H9 (cell line): ENCODE results near the gene CPAMD8. TPM values are rescaled to one million over a fixed set of nuclear protein-coding genes. Genes with fewer than 3 reads are reported as not detected.

Source experiments
- DNase-seq: peaks from one replicate; pipeline ENCODE4 v3.0.0-alpha.2; 2017
- H2AFZ ChIP-seq: one replicate; pipeline ENCODE4 v1.6.1; 2013; ENCODE audit warnings: mild to moderate bottlenecking, low read length, control low read depth, moderate library complexity
- H2AK5ac ChIP-seq: 2 replicates; pipeline ENCODE4 v1.6.1; 2013; ENCODE audit warnings: low read length, control low read depth, mixed read lengths; ENCODE audit not compliant: insufficient read length
- H2BK120ac ChIP-seq: one replicate; pipeline ENCODE4 v1.6.1; 2013; ENCODE audit warnings: low read depth, mild to moderate bottlenecking, low read length, control low read depth, inconsistent platforms; ENCODE audit not compliant: poor library complexity, severe bottlenecking
- H2BK12ac ChIP-seq: 2 replicates; pipeline ENCODE4 v1.6.1; 2013; ENCODE audit warnings: low read length, control low read depth, mixed read lengths, low read depth; ENCODE audit not compliant: insufficient read length
- H2BK15ac ChIP-seq: 2 replicates; pipeline ENCODE4 v1.6.1; 2013; ENCODE audit warnings: low read depth, low read length, control low read depth
- H2BK20ac ChIP-seq: one replicate; pipeline ENCODE4 v1.6.1; 2013; ENCODE audit warnings: low read depth, mild to moderate bottlenecking, low read length, control low read depth, inconsistent platforms; ENCODE audit not compliant: poor library complexity, severe bottlenecking
- H2BK5ac ChIP-seq: 2 replicates; pipeline ENCODE4 v1.6.1; 2013; ENCODE audit warnings: low read length, control low read depth, mixed read lengths; ENCODE audit not compliant: insufficient read length
- H3K14ac ChIP-seq: 2 replicates; pipeline ENCODE4 v1.6.1; 2013; ENCODE audit warnings: low read length, control low read depth; ENCODE audit not compliant: insufficient read depth
- H3K18ac ChIP-seq: 2 replicates; pipeline ENCODE4 v1.6.1; 2013; ENCODE audit warnings: low read depth, mild to moderate bottlenecking, mixed read lengths, low read length, control low read depth; ENCODE audit not compliant: insufficient read length
- H3K23ac ChIP-seq: 2 replicates; pipeline ENCODE4 v1.6.1; 2013; ENCODE audit warnings: low read length, control low read depth, mixed read lengths, low read depth; ENCODE audit not compliant: insufficient read length
- H3K23me2 ChIP-seq: 2 replicates; pipeline ENCODE4 v1.6.1; 2013; ENCODE audit warnings: low read depth, mild to moderate bottlenecking, mixed read lengths, low read length, control low read depth; ENCODE audit not compliant: insufficient read length, poor library complexity, severe bottlenecking
- H3K27ac ChIP-seq: 2 replicates; pipeline ENCODE4 v1.5.1; 2013; ENCODE audit warnings: low read length, control low read depth, mixed read lengths, low read depth; ENCODE audit not compliant: insufficient read length
- H3K27me3 ChIP-seq: 2 replicates; pipeline ENCODE4 v1.6.1; 2013; ENCODE audit warnings: low read length, control low read depth, inconsistent platforms; ENCODE audit not compliant: insufficient read depth
- H3K4ac ChIP-seq: 2 replicates; pipeline ENCODE4 v1.6.1; 2013; ENCODE audit warnings: low read depth, mild to moderate bottlenecking, control low read depth, inconsistent platforms, low read length, moderate library complexity
- H3K4me1 ChIP-seq: 2 replicates; pipeline ENCODE4 v1.6.1; 2013; ENCODE audit warnings: low read length, control low read depth, inconsistent platforms; ENCODE audit not compliant: insufficient read depth
- H3K4me2 ChIP-seq: 2 replicates; pipeline ENCODE4 v1.6.1; 2013; ENCODE audit warnings: low read length, control low read depth, mixed read lengths; ENCODE audit not compliant: insufficient read length, insufficient read depth
- H3K56ac ChIP-seq: 2 replicates; pipeline ENCODE4 v1.6.1; 2013; ENCODE audit warnings: low read depth, mild to moderate bottlenecking, mixed read lengths, low read length, control low read depth; ENCODE audit not compliant: insufficient read length
- H3K79me1 ChIP-seq: 2 replicates; pipeline ENCODE4 v1.6.1; 2013; ENCODE audit warnings: low read depth, mild to moderate bottlenecking, moderate library complexity, low read length, control low read depth, inconsistent platforms; ENCODE audit not compliant: insufficient read depth, poor library complexity, severe bottlenecking
- H3K79me2 ChIP-seq: 2 replicates; pipeline ENCODE4 v1.6.1; 2013; ENCODE audit warnings: low read length, control low read depth, inconsistent platforms; ENCODE audit not compliant: insufficient read depth
- H3K9ac ChIP-seq: 2 replicates; pipeline ENCODE4 v1.6.1; 2013; ENCODE audit warnings: low read length, control low read depth, mixed read lengths; ENCODE audit not compliant: insufficient read length; ENCODE audit errors: extremely low read depth
- H3K9me3 ChIP-seq: one replicate; pipeline ENCODE4 v1.6.1; 2013; ENCODE audit warnings: low read depth, low read length, inconsistent platforms; ENCODE audit not compliant: control insufficient read depth
- H3T11ph ChIP-seq: one replicate; pipeline ENCODE4 v1.6.1; 2013; ENCODE audit warnings: mild to moderate bottlenecking, low read length, control low read depth, inconsistent platforms
- H4K20me1 ChIP-seq: one replicate; pipeline ENCODE4 v1.6.1; 2013; ENCODE audit not compliant: control insufficient read depth, insufficient read length, insufficient read depth
- H4K5ac ChIP-seq: 2 replicates; pipeline ENCODE4 v1.6.1; 2013; ENCODE audit warnings: low read depth, mild to moderate bottlenecking, mixed read lengths, low read length, control low read depth; ENCODE audit not compliant: insufficient read length
- H4K8ac ChIP-seq: replicated peaks from 2 replicates; pipeline ENCODE4 v1.6.1; 2013; ENCODE audit warnings: low read length, control low read depth, mixed read lengths, low read depth; ENCODE audit not compliant: insufficient read length
- H4K91ac ChIP-seq: 2 replicates; pipeline ENCODE4 v1.6.1; 2013; ENCODE audit warnings: low read depth, mild to moderate bottlenecking, moderate library complexity, mixed read lengths, low read length, control low read depth; ENCODE audit not compliant: insufficient read length
- H3K27ac Mint-ChIP-seq, 3 experiments: 2 replicates in 2 of 3; 3 replicates in 1 of 3; pipeline ENCODE4 v1.8.0; 2020 to 2021; ENCODE audit warnings: mixed read lengths in 3 of 3, mild to moderate bottlenecking in 1 of 3, moderate library complexity in 1 of 3
- H3K27me3 Mint-ChIP-seq: 2 replicates; pipeline ENCODE4 v1.8.0; 2021; ENCODE audit warnings: low read depth, mild to moderate bottlenecking, moderate library complexity, mixed read lengths
- H3K36me3 Mint-ChIP-seq, 3 experiments: 2 replicates in 2 of 3; 3 replicates in 1 of 3; pipeline ENCODE4 v1.8.0; 2020 to 2021; ENCODE audit warnings: low read depth in 3 of 3, mixed read lengths in 3 of 3; ENCODE audit not compliant: insufficient read depth in 1 of 3
- H3K4me1 Mint-ChIP-seq, 2 experiments: 2 replicates each; pipeline ENCODE4 v1.8.0; 2020; ENCODE audit warnings: mixed read lengths in 2 of 2
- H3K4me3 Mint-ChIP-seq, 2 experiments: 2 replicates in 1 of 2; 3 replicates in 1 of 2; pipeline ENCODE4 v1.8.0; 2020 to 2021; ENCODE audit warnings: mild to moderate bottlenecking in 2 of 2, mixed read lengths in 2 of 2, moderate library complexity in 1 of 2
- H3K9me3 Mint-ChIP-seq, 2 experiments: 2 replicates in 1 of 2; 3 replicates in 1 of 2; pipeline ENCODE4 v1.8.0; 2020; ENCODE audit warnings: mild to moderate bottlenecking in 2 of 2, mixed read lengths in 2 of 2, moderate library complexity in 1 of 2
- WGBS: extraction: QIAGEN DNeasy Blood & Tissue Kit; methylation state at CpG from one replicate; pipeline ENCODE4 v1.1.7; 2013; ENCODE audit warnings: missing lambda C conversion rate, low lambda C conversion rate, mixed read lengths; ENCODE audit not compliant: insufficient read length; ENCODE audit errors: extremely low coverage; 5-methylcytosine and 5-hydroxymethylcytosine counted together
- total RNA-seq: library from RNA; stranded (reverse); gene quantifications from 2 replicates; pipeline ENCODE4 v1.2.1, GENCODE V29; 2021
- TF ChIP-seq, protein P1 (sequence below): fragments of 200-600 bp; sonication (generic); conservative IDR thresholded peaks from 3 replicates; pipeline ENCODE4 v1.8.0; 2021; ENCODE audit warnings: antibody characterized with exemption, mild to moderate bottlenecking

The CPAMD8 gene
- total RNA-seq, 1 experiment from 2014 or later: 12.0 TPM

DNA sequence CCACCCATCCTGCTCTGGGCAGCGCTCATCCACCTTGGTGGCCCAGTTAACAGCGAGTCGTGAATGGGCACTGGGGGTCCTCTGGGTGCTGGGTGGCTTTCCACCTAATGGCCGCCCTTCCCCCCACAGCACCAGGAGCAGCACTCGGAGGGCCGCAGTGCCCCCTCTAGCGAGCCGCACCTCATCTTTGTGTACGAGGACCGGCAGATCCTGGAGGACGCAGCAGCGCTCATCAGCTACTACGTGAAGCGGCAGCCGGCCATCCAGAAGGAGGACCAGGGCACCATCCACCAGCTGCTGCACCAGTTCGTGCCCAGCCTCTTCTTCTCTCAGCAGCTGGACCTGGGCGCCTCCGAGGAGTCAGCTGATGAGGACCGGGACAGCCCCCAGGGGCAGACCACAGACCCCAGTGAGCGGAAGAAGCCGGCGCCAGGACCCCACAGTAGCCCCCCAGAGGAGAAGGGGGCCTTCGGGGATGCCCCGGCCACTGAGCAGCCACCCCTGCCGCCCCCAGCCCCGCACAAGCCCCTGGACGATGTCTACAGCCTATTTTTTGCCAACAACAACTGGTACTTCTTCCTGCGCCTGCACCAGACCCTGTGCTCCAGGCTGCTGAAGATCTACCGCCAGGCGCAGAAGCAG is 157.2 kb downstream of the CPAMD8 start:
- H3K4me2 ChIP-seq: no peak overlapping the region
- H2BK5ac ChIP-seq: no peak overlapping the region
- H2BK12ac ChIP-seq: no peak overlapping the region
- H3K79me1 ChIP-seq: peaks cover 2% of the 10 kb centered on the region
- no peak overlapping the region for H2BK20ac ChIP-seq
- DNase-seq: no peak
- no peak overlapping the region for H3K18ac ChIP-seq
- no peak overlapping the region for H3K9ac ChIP-seq
- Mint-ChIP-seq H3K9me3 (peaks cover 0 to 3% of the 10 kb centered on the region in 2 experiments; a peak in 1 of 5 replicates), H3K4me3 (no peak overlapping the region), H3K27ac (no peak overlapping the region), H3K27me3 (no peaks in the 10 kb centered on the region), H3K4me1 (no peaks in the 10 kb centered on the region), H3K36me3 (peaks cover 37 to 79% (median 73%) of the 10 kb centered on the region in 3 experiments; a peak in 6 of 7 replicates)
- no peak overlapping the region for H4K91ac ChIP-seq
- H3K23me2 ChIP-seq: no peaks in the 10 kb centered on the region
- H3K9me3 ChIP-seq: no peaks in the 10 kb centered on the region
- no peak overlapping the region for H3K14ac ChIP-seq
- H2AFZ ChIP-seq: no peak overlapping the region
- no CpG with 5 or more reads among the region's 30 CpGs for WGBS
- H2BK15ac ChIP-seq: no peak overlapping the region
- no peaks in the 10 kb centered on the region for H3K4me1 ChIP-seq
- H3K23ac ChIP-seq: no peak overlapping the region
- H2AK5ac ChIP-seq: no peak overlapping the region
- H4K5ac ChIP-seq: no peak overlapping the region
- H3K56ac ChIP-seq: no peak overlapping the region
- H3K4ac ChIP-seq: no peak overlapping the region
- H3K27ac ChIP-seq: no peak overlapping the region
- no peak overlapping the region for H3T11ph ChIP-seq
- TF ChIP-seq, protein P1, sequence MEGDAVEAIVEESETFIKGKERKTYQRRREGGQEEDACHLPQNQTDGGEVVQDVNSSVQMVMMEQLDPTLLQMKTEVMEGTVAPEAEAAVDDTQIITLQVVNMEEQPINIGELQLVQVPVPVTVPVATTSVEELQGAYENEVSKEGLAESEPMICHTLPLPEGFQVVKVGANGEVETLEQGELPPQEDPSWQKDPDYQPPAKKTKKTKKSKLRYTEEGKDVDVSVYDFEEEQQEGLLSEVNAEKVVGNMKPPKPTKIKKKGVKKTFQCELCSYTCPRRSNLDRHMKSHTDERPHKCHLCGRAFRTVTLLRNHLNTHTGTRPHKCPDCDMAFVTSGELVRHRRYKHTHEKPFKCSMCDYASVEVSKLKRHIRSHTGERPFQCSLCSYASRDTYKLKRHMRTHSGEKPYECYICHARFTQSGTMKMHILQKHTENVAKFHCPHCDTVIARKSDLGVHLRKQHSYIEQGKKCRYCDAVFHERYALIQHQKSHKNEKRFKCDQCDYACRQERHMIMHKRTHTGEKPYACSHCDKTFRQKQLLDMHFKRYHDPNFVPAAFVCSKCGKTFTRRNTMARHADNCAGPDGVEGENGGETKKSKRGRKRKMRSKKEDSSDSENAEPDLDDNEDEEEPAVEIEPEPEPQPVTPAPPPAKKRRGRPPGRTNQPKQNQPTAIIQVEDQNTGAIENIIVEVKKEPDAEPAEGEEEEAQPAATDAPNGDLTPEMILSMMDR: no peak
- H2BK120ac ChIP-seq: no peak overlapping the region
- peaks cover 5% of the 10 kb centered on the region; the same call in 1 of the 2 replicates for H3K79me2 ChIP-seq
- H3K27me3 ChIP-seq: no peaks in the 10 kb centered on the region
- no peak overlapping the region for H4K8ac ChIP-seq
- no peaks in the 10 kb centered on the region for H4K20me1 ChIP-seq
